Measurements from ENCODE around the gene KIAA0319L.

GRCh38 chr1:35499652-35500176 is 57.5 kb downstream of the KIAA0319L start:
- TF ChIP-seq, protein P1, sequence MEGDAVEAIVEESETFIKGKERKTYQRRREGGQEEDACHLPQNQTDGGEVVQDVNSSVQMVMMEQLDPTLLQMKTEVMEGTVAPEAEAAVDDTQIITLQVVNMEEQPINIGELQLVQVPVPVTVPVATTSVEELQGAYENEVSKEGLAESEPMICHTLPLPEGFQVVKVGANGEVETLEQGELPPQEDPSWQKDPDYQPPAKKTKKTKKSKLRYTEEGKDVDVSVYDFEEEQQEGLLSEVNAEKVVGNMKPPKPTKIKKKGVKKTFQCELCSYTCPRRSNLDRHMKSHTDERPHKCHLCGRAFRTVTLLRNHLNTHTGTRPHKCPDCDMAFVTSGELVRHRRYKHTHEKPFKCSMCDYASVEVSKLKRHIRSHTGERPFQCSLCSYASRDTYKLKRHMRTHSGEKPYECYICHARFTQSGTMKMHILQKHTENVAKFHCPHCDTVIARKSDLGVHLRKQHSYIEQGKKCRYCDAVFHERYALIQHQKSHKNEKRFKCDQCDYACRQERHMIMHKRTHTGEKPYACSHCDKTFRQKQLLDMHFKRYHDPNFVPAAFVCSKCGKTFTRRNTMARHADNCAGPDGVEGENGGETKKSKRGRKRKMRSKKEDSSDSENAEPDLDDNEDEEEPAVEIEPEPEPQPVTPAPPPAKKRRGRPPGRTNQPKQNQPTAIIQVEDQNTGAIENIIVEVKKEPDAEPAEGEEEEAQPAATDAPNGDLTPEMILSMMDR (IDR thresholded peaks at IDR 0.05) = no peak
- no peak for TF ChIP-seq POLR2A (IDR thresholded peaks at IDR 0.05)
